NCI-H1694 treated with DMSO at 0.1 percent for 48 hours (cell line): ENCODE results near the gene TIMM22.
A peak's percentile ranks its signal among the peaks of the same experiment; 100 is the strongest.

ENCODE experiments used
- DNase-seq: peaks from one replicate; lab custom pipeline; 2025; lab: John Stamatoyannopoulos, UW

Gene TIMM22

DNA sequence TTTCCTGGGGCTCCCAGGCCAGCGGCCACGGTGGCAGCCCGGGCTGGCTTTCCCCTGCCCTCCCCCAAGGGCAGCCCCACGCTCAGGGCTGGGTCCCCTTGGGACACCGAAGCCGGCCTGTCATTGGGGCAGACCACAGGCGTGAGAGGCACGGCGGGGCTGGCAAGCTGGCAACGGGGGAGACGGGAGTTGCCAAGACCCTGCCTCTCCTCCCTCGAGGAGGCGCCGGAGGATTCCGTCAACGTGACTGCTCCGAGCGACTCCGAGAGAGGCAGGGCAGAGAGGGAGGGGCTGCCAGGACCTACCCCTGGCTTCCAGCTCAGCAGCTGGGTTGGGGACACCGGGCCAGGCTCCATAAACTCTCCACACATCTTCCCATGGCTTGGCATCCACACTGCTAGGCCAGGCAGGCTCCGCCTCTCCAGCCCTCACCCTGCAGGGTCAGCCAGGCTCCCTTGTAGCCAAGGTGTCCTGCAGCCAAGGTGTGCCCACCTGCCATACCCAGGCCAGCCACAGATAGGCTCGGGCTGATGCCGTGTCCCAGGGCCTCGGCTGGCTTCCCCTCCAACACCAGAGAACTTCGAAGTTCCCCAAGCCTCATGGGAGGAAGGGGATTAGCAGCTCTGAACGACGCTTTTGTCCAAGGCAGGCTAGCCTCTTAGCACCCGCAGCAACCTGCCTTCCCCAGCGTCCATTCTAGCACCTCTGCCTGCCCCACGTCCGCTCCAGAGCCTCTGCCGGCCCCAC, 25.5 kb downstream of the TIMM22 start:
- DNase-seq, result no peak

GRCh38 chr17:1024076-1024475, 27.1 kb downstream of the TIMM22 start:
- DNase-seq, result no peak

- no peak for DNase-seq
Observed at GRCh38 chr17:1025733-1026598, 29.0 kb downstream of the TIMM22 start.

GRCh38 chr17:1026599-1026975, 29.7 kb downstream of the TIMM22 start:
- no peak for DNase-seq

- no peak for DNase-seq
Observed at GRCh38 chr17:1027044-1027443, 30.1 kb downstream of the TIMM22 start.

DNA sequence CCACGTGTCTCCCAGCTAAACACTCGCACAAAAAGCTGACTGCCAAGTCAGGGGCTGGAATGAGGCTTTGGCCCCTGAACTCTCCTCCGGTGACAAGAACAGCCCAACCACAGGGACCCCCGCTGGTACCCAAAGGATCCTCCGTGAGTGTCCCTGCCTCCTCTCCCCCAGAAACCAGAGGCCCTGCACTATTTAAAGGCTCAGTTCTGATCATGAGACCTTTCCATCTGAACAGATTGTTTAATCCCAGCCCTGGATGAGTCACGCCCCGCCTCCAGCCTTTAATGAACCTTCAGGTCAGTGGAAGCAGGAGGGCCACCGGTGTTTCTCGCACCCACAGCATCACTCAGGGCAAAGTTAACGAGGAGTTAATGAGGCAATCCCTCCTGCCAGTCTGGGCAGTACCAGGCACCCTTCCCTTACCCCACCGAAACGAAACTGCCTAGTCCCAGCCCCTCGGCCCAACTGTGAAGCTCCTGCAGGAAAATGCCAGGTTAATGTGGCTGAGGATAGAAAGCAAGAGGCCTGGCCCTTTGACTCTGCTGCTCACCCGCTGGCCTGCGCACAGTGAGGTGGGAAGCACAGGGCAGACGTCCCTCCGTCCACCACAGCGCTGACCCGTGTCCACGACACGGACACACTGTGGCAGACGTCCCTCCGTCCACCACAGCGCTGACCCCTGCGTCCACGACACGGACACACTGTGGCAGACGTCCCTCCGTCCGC, 32.4 kb downstream of the TIMM22 start:
- no peak for DNase-seq

GRCh38 chr17:1029922-1030644, 33.2 kb downstream of the TIMM22 start:
- no peak for DNase-seq

GRCh38 chr17:1030684-1031532, 34.0 kb downstream of the TIMM22 start:
- no peak for DNase-seq

DNA sequence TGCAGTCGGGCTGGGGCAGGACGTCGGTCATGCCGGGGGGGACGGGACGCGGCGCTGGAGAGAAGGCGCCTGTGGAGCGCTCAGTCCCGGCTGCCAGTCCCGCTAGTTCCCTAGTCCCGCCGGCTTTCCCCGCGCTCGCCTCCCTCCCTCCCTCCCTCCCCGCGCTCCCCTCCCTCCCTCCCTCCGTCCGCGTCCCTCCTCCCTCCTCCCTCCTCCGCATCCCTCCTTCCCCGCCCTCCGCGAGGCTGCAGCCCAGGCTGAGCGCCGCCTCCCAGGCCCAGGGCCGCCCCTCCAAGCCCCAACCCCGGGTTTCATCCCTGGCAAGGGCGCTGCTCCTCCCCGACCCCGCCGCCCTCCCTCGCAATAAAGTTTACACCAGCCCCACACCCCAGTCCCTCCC, 34.8 kb downstream of the TIMM22 start:
- DNase-seq, result no peak

GRCh38 chr17:1032391-1032790, 35.5 kb downstream of the TIMM22 start:
- DNase-seq, result no peak

DNA sequence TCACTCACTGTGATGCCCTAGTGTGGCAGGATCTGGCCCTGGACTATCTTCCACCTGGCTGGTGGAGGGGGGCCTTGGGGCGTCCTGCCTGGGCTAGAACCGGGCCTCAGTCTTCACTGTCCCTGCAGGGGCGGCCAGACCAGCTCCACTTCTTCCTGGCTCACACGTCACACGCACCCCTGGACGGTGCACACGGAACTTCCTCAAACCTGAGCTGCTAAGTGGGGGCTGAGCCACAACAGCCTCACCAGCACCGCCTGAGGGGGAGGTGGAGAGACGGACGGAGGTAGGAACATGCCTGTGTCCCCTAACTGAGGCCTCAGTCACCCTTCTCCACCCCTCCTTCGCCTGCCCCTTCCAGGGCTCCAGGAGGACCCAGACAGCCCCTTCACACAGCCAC, 36.6 kb downstream of the TIMM22 start:
- DNase-seq, result no peak

- no peak for DNase-seq
Observed at GRCh38 chr17:1034652-1035210, 37.8 kb downstream of the TIMM22 start.

DNA sequence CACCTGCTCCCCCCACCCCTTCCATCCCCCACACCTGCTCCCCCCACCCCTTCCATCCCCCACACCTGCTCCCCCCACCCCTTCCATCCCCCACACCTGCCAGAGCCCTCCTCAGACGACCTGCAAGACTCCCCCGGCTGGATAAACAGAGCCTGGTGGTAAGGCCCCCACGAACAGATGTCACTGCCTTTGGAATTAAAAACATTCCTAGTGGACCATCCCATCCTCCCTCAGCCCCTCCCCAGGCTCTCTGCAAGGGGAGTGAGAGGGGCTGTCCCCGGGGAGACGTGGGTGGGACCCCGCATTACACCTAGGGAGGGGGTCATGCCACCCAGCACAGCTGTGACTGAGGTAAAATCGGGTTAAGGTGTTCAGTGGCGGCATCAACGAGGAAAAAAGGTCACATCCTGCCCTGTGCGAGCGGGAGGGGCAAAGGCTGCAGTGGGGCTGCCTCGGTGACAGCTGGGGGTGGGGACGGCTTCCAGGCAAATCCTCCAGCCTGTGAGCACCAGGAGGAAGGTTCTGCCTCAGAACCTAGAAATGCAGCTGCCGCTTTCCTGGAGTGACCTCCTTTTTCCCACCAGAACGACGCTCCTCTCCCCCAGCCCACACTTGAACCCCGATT, 38.7 kb downstream of the TIMM22 start:
- peak; percentile 76 for DNase-seq

DNA sequence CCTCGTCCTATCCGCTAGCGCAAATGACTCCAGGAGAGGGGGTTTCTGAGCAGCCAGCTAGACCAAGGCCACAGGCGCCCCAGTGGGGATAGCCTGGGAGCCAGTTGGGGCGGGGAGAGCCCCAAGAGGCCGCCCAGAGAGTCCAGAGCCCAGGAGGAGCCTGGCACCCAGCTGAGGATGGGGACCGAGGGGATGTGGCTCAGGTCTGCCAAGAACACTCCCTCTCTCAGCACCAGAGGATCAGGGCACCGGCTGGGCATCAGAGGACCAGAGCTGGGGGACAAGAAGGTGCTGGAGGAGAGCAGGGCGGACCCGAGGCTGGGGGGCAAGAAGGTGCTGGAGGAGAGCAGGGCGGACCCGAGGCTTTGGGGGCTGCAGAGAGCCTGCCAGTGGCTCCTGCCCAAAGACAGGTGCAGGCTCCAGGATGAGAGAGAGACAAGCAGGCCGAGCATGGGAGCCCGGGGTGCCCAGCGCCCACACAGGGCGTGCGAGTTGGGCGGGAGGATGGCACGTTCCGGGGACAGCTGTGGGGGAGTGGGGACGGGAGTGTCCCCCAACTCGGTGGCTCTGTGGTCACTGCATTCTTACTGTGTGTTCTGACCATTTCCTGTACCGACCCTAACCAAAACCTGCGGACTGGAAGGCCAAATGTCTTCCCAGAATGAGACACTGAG, 39.4 kb downstream of the TIMM22 start:
- DNase-seq, result no peak

DNA sequence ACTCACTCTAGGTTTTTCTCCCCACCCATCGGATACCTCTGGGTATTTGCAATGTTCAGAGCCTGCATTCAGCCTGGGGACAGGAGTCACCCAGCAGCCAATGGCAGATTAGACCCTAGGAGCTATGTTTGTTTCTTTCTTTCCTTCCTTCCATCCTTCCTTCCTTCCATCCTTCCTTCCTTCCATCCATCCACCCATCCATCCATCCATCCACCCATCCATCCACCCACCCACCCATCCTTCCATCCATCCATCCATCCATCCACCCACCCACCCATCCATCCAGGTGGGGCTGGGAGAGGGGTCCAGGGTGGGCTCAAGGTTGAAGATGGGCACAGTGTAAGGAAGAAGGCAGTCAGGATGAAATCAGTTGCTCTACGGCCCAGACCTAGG, 39.9 kb downstream of the TIMM22 start:
- no peak for DNase-seq

DNA sequence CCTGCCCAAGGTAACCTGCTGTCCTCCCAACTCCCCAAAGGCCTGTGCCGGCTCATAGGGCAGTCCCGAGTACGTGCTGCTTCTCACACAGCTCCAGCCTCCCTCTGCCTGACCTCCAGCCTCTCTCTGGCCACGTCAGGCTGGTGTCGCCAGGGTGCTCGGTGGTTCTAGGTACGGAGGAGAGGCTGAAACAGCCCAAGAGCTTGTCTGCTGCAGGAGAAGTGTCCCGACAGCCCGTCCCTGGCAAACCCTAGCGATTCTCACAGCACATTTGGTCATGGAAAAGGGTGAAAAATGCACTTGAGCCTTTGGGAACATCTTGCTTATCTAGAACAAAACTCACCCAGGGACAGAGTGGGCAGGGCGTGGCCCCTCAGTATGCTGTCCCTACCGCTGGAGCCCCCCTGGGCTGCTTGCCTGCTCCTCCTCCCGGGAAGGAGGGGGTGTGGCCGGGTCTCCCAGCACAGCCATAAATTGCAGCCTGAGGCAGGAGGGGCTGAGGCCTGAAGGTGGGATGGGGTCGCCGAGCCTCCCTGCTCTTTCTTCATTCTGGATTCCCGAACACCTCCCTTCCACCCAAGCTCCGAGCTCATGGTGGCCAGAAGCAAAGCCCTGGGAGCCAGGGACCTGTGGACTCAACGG, 40.4 kb downstream of the TIMM22 start:
- no peak for DNase-seq

- no peak for DNase-seq
Observed at GRCh38 chr17:1038459-1039122, 41.7 kb downstream of the TIMM22 start.

DNA sequence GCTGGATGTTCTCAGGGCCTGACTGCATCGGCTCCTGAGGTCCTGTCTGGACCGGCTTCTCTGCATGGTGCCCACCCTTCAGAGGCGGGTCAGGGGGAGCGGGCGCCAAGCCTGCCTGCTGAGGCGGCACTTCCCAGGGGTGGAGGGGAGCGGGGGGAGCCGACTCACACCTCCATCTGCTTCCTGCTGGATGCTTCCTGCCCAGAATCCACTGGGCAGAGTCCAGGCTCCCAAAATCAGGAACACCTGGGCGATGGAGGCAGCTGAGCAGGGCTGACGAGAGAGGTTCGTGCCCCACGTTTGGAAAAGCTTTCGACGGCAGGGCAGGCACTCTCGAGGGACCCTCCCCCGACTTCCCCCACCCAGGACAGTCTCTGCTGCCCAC, 42.2 kb downstream of the TIMM22 start:
- no peak for DNase-seq
